Measurements from ENCODE around the gene MACROH2A2. TPM values are rescaled to one million over a fixed set of nuclear protein-coding genes. Genes with fewer than 3 reads are reported as not detected.

The MACROH2A2 gene
- total and polyA plus RNA-seq, 12 donors, result 10.0 to 17.5 (median 12.7) TPM

DNA sequence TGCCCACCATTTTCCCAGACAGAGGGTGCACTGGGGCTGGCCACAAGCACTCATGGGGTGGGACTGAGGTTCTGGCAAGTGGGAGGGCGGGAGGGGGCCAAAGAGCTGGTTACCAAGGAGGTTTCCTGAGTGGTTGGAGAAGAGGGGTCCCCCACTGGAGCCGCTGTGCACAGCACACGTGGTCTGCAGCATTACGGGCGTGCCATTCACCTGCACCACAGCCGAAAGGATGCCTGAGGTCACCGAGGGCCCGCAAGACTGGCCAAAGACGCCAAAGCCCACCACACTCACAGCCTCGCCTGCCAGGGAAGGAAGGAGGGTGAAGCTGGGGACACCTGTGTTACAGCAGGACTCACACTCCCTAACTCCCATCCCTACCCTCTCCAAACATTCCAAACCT is 89.9 kb downstream of the MACROH2A2 start:
- TF ChIP-seq, protein P1, sequence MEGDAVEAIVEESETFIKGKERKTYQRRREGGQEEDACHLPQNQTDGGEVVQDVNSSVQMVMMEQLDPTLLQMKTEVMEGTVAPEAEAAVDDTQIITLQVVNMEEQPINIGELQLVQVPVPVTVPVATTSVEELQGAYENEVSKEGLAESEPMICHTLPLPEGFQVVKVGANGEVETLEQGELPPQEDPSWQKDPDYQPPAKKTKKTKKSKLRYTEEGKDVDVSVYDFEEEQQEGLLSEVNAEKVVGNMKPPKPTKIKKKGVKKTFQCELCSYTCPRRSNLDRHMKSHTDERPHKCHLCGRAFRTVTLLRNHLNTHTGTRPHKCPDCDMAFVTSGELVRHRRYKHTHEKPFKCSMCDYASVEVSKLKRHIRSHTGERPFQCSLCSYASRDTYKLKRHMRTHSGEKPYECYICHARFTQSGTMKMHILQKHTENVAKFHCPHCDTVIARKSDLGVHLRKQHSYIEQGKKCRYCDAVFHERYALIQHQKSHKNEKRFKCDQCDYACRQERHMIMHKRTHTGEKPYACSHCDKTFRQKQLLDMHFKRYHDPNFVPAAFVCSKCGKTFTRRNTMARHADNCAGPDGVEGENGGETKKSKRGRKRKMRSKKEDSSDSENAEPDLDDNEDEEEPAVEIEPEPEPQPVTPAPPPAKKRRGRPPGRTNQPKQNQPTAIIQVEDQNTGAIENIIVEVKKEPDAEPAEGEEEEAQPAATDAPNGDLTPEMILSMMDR (IDR thresholded peaks at IDR 0.05), result no peak
- H3K9me3 ChIP-seq, result no peaks in the 10 kb centered on the region
- intact Hi-C loops (cut with DNase I), result no loop called here
- H3K27ac ChIP-seq, result no peak overlapping the region
- 94 to 95% methylated on average over 10 of the region's 10 CpGs for WGBS, 2 donors
- ATAC-seq (no peak), DNase-seq (no peak)
- peaks cover 8 to 26% (median 19%) of the 10 kb centered on the region in 9 donors for H3K4me1 ChIP-seq
- no peak overlapping the region for H3K4me3 ChIP-seq
- H3K36me3 ChIP-seq, result peaks cover 0 to 17% (median 0%) of the 10 kb centered on the region in 9 donors
- no peaks in the 10 kb centered on the region for H3K27me3 ChIP-seq

DNA sequence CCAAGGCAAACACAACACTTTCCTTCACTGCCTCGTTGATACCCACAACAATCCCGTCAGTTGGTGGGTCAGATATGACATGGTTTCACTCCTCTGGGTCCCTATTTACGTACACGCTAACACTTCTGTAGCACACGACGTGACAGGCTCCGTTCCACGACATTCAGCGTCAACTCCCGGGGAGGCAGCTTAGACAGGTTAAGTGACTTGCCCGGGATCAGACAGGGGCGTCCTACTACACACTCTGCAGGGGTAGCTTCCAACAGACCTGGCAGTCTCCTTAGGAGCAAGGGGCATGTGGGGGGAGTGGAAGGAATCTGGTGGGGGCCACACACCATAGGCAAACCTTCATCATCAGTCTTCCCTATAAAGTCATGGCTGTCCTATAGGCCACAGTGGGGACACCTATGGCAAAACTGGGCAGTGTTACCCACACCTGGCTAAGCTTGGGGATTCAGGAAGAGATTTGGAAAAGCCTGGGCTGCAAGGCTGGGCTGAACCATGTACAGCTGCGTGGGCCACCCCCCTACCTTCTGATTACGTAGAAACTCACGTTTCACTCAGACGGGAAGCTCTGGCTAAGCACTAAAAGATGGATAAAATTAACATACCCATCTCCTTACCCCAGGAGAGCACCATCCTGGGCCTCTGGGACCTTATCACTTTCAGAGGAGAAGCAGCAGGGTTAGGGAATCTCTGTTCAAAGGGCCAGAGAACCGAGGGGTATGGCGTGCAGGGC is 91.9 kb downstream of the MACROH2A2 start:
- 86 to 89% methylated on average over 18 of the region's 18 CpGs for WGBS, 2 donors
- ATAC-seq (no peak), DNase-seq (no peak)
- H3K4me1 ChIP-seq, result peaks cover 8 to 28% (median 20%) of the 10 kb centered on the region in 9 donors
- TF ChIP-seq, protein P1 (IDR thresholded peaks at IDR 0.05), result no peak
- intact Hi-C loops (cut with DNase I), result loop anchor here in 2 of 10 donors (1.0 to 2.0 kb wide), 2 partner anchors 28 kb away; no protein-coding TSS in a partner anchor
- peaks cover 0 to 21% (median 2%) of the 10 kb centered on the region in 9 donors for H3K36me3 ChIP-seq
- H3K9me3 ChIP-seq, result no peaks in the 10 kb centered on the region
- H3K4me3 ChIP-seq, result peak overlapping the region in 7 of 10 donors; percentile 75 to 90 (median 81)
- no peak overlapping the region for H3K27ac ChIP-seq
- no peaks in the 10 kb centered on the region for H3K27me3 ChIP-seq

DNA sequence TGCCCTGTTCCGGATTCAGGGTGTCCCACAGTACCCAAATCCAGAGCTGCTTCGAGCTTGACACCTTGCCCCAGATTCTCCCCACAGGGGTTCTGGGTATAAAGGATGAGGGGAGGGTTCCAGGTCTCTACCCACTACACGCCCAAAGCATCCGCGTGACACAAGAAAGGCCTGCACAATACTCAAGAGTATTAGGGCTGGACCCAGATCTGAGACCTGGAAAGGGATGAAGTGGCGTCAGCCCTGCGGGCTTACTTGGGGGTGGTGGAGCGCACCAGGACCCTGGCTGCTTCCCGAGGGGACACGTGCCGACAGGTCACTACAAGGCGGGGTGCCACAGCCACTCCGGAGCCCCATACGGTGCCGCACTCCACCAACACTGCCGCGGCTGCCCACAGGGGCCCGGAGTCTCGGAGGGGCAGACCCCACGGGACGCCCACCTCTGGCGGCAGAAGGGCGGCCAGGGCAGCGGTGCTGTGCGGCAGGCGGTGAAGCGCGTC is 92.6 kb downstream of the MACROH2A2 start:
- no peaks in the 10 kb centered on the region for H3K9me3 ChIP-seq
- peak in 3 of 8 donors; percentile 1 to 31 (median 8) for ATAC-seq
- peak overlapping the region; percentile 83 to 97 (median 92) for H3K27ac ChIP-seq
- 8 to 11% methylated on average over 26 to 28 of the region's 28 CpGs for WGBS, 2 donors
- peak overlapping the region; percentile 74 to 90 (median 81) for H3K4me3 ChIP-seq
- H3K4me1 ChIP-seq, result peaks cover 8 to 28% (median 20%) of the 10 kb centered on the region in 9 donors
- no peaks in the 10 kb centered on the region for H3K27me3 ChIP-seq
- TF ChIP-seq, protein P1 (IDR thresholded peaks at IDR 0.05), result no peak
- intact Hi-C loops (cut with DNase I), result loop anchor here in 2 of 10 donors (1.0 to 2.0 kb wide), 2 partner anchors 28 to 29 kb away; no protein-coding TSS in a partner anchor
- no peak for DNase-seq
- H3K36me3 ChIP-seq, result peaks cover 0 to 23% (median 6%) of the 10 kb centered on the region in 9 donors

DNA sequence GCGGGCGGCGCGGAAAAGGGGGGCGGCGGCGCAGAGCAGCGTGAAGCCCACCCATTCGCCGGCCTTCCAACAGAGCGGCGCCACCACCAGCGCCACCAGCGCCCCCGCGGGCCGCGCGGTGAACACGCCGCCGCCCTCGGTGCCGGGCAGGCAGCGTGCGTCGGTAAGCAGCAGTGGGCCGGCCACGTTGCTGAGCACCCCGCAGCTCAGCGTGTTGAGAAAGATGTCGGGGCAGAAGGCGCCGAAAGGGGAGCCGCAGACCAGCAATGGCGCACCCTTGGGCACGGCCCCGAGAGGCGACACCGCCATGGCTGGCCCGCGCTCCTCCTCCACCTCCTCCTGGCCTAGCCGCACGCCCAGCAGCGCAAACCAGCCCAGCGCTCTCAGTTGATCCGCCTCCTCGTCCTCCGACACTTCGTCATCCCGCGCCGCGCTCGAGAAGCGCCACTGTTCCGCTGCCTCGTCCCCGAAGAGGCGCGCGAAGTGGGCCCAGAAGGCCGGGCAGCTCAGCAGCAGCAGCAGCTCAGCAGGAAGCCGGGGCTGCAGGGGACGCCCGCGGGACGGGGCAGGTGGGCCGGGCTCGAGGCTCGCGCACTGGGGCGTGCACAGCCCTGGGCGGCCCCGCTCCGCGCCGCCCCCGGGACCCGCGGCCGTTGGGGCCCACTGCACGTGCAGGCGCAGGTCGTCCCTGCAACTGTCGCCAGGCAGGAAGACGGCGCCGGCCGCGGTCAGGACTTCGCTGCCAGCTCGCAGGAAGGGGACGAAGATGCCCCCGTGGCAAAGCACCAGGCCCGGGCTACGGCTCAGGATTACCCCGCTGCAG is 93.2 kb downstream of the MACROH2A2 start:
- peak; percentile 52 to 85 (median 70) for ATAC-seq
- intact Hi-C loops (cut with DNase I), result loop anchor here in 3 of 10 donors (1.0 to 2.0 kb wide), 3 partner anchors 24 to 30 kb away; partner anchors contain the start of gene SAR1A (in 1 of the 3)
- TF ChIP-seq, protein P1 (IDR thresholded peaks at IDR 0.05), result peak; percentile 27 to 76 (median 57)

More for the DNA sequence above, 93.2 kb downstream of the MACROH2A2 start:
- DNase-seq, result peak; percentile 54 to 70
- peak overlapping the region; percentile 74 to 90 (median 81) for H3K4me3 ChIP-seq
- H3K27ac ChIP-seq, result peak overlapping the region; percentile 83 to 97 (median 92)
- H3K27me3 ChIP-seq, result no peaks in the 10 kb centered on the region
- WGBS, 2 donors, result 0 to 1% methylated on average over 91 to 98 of the region's 98 CpGs
- peaks cover 8 to 28% (median 20%) of the 10 kb centered on the region in 9 donors for H3K4me1 ChIP-seq
- no peaks in the 10 kb centered on the region for H3K9me3 ChIP-seq
- peaks cover 0 to 29% (median 6%) of the 10 kb centered on the region in 9 donors for H3K36me3 ChIP-seq

Measured in heart right ventricle (tissue), 16 donors.